KOPT-K1 (cell line): Measurements from ENCODE around the gene MAML2.
"Not testable (repeated sequence)": the region's sequence is repeated elsewhere in the genome, so short reads cannot be mapped to it uniquely, and the experiment has no call there.

ENCODE experiments used
- H3K27ac ChIP-seq: fragments of 200-600 bp; sonication (generic); 2 replicates; pipeline ENCODE4 v1.5.1; 2016; ENCODE audit warnings: antibody characterized with exemption, mild to moderate bottlenecking, low read depth, low read length; ENCODE audit not compliant: poor library complexity, severe bottlenecking
- H3K36me3 ChIP-seq: fragments of 200-600 bp; sonication (generic); 2 replicates; pipeline ENCODE4 v1.5.1; 2017; ENCODE audit warnings: antibody characterized with exemption, mild to moderate bottlenecking, low read length, moderate library complexity; ENCODE audit not compliant: insufficient read depth
- H3K9me3 ChIP-seq: fragments of 200-600 bp; sonication (generic); 2 replicates; pipeline ENCODE4 v1.5.1; 2017; ENCODE audit warnings: antibody characterized with exemption, low read length, mild to moderate bottlenecking; ENCODE audit not compliant: insufficient read depth, poor library complexity, severe bottlenecking

MAML2 gene

GRCh38 chr11:96180937-96181336, 162.1 kb downstream of the MAML2 start:
- H3K36me3 ChIP-seq, H3K27ac ChIP-seq, H3K9me3 ChIP-seq: not testable (repeated sequence)

- H3K9me3 ChIP-seq, result no peaks in the 10 kb centered on the region
- no peaks in the 10 kb centered on the region for H3K36me3 ChIP-seq
- H3K27ac ChIP-seq, result no peak overlapping the region
Observed at GRCh38 chr11:96180341-96180740, 162.7 kb downstream of the MAML2 start.

GRCh38 chr11:96179905-96180304, 163.1 kb downstream of the MAML2 start:
- H3K36me3 ChIP-seq, result no peaks in the 10 kb centered on the region
- H3K9me3 ChIP-seq, result no peaks in the 10 kb centered on the region
- no peak overlapping the region for H3K27ac ChIP-seq

GRCh38 chr11:96178887-96179279, 164.1 kb downstream of the MAML2 start:
- H3K9me3 ChIP-seq, result no peaks in the 10 kb centered on the region
- no peaks in the 10 kb centered on the region for H3K36me3 ChIP-seq
- no peak overlapping the region for H3K27ac ChIP-seq

- no peaks in the 10 kb centered on the region for H3K9me3 ChIP-seq
- H3K27ac ChIP-seq, result no peak overlapping the region
- no peaks in the 10 kb centered on the region for H3K36me3 ChIP-seq
Observed at GRCh38 chr11:96178049-96178886, 164.7 kb downstream of the MAML2 start.

- H3K27ac ChIP-seq, result no peak overlapping the region
- no peaks in the 10 kb centered on the region for H3K9me3 ChIP-seq
- H3K36me3 ChIP-seq, result no peaks in the 10 kb centered on the region
Observed at GRCh38 chr11:96177146-96177545, 165.8 kb downstream of the MAML2 start.

- Histone ChIP-seq H3K9me3 (no peaks in the 10 kb centered on the region), H3K27ac (no peak overlapping the region), H3K36me3 (no peaks in the 10 kb centered on the region)
Observed at GRCh38 chr11:96173906-96174305, 169.1 kb downstream of the MAML2 start.

GRCh38 chr11:96173422-96173821, 169.6 kb downstream of the MAML2 start:
- Histone ChIP-seq H3K36me3 (no peaks in the 10 kb centered on the region), H3K27ac (no peak overlapping the region), H3K9me3 (no peaks in the 10 kb centered on the region)

- H3K27ac ChIP-seq, result no peak overlapping the region
- H3K9me3 ChIP-seq, result no peaks in the 10 kb centered on the region
- H3K36me3 ChIP-seq, result no peaks in the 10 kb centered on the region
Observed at GRCh38 chr11:96172604-96173003, 170.4 kb downstream of the MAML2 start.

- no peaks in the 10 kb centered on the region for H3K36me3 ChIP-seq
- H3K9me3 ChIP-seq, result no peaks in the 10 kb centered on the region
- no peak overlapping the region for H3K27ac ChIP-seq
Observed at GRCh38 chr11:96169250-96169649, 173.7 kb downstream of the MAML2 start.

GRCh38 chr11:96168623-96169022, 174.4 kb downstream of the MAML2 start:
- H3K27ac ChIP-seq, result no peak overlapping the region
- H3K9me3 ChIP-seq, result no peaks in the 10 kb centered on the region
- H3K36me3 ChIP-seq, result no peaks in the 10 kb centered on the region

- Histone ChIP-seq H3K27ac (no peak overlapping the region), H3K36me3 (no peaks in the 10 kb centered on the region), H3K9me3 (no peaks in the 10 kb centered on the region)
Observed at GRCh38 chr11:96167787-96168186, 175.2 kb downstream of the MAML2 start.

- H3K9me3 ChIP-seq, result no peaks in the 10 kb centered on the region
- no peak overlapping the region for H3K27ac ChIP-seq
- no peaks in the 10 kb centered on the region for H3K36me3 ChIP-seq
Observed at GRCh38 chr11:96167203-96167758, 175.7 kb downstream of the MAML2 start.

GRCh38 chr11:96162816-96163499, 180.0 kb downstream of the MAML2 start:
- Histone ChIP-seq H3K27ac (no peak overlapping the region), H3K9me3 (no peaks in the 10 kb centered on the region)

GRCh38 chr11:96161307-96162089, 181.5 kb downstream of the MAML2 start:
- no peak overlapping the region for H3K27ac ChIP-seq
- H3K9me3 ChIP-seq, result no peaks in the 10 kb centered on the region
- no peaks in the 10 kb centered on the region for H3K36me3 ChIP-seq

More at GRCh38 chr11:96162816-96163499, 180.0 kb downstream of the MAML2 start:
- H3K36me3 ChIP-seq, result no peaks in the 10 kb centered on the region
